NCI-H345 (cell line): ENCODE data around the gene SPAG6.
A peak's percentile ranks its signal among the peaks of the same experiment; 100 is the strongest.

ENCODE experiments used
- DNase-seq: peaks from one replicate; lab custom pipeline; 2025; lab: John Stamatoyannopoulos, UW

Gene SPAG6

DNA sequence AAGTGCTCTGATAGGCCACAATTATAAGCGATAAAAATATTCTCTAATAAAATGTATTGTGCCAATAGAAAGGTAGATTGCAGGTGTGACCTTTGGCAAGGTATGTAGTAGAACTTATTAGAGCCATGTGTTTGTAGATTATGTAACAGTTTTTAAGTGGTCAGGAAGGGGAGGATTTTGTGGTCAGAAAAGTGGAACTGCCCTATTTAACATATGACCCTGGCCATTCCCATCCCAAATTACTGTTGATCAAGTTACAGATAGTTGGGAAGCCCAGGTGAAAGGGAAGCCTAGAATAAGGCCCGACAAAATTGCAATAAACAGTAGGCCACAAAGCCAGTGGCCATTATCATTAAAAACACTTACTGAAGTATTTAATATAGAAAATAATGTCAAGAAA lies 89.2 kb downstream of the SPAG6 start:
- DNase-seq = no peak

DNA sequence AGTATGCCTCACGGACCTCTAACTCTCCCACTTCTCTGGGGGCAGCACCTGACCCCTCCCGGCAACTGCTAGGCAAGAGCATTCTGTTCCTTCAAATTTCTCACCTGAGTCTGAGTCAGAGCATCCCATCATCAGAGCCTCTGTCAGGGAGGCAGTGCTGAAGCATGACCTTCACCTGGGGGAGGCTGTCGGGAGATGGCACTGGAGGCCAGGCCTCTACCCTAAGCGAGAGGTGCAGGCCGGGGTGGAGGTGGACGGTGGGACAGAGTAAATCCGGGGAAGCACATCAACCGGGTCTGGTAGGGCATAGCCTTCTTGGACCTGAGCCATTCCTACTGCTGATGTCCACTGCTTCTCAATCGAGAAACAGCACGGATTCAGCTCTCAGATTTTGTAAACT lies 90.4 kb downstream of the SPAG6 start:
- no peak for DNase-seq

DNA sequence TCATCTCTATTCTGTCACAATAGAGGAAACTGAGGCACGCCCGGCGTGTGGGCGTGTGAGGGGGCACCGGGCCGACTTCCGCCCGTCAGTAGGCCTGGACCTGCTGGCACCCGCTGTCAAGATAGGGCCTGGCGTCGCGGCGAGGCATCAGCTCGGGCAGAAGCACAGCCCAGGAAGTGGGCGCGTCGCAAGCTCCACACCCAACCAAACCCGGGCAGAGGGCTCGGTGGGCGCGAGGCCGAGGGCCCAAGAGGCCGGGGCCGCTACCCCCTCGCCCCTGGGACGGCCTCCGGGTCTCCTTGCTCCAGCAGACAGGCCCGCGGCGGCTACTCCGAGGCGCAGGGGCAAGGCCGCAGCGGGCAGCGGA lies 91.2 kb downstream of the SPAG6 start:
- no peak for DNase-seq

DNA sequence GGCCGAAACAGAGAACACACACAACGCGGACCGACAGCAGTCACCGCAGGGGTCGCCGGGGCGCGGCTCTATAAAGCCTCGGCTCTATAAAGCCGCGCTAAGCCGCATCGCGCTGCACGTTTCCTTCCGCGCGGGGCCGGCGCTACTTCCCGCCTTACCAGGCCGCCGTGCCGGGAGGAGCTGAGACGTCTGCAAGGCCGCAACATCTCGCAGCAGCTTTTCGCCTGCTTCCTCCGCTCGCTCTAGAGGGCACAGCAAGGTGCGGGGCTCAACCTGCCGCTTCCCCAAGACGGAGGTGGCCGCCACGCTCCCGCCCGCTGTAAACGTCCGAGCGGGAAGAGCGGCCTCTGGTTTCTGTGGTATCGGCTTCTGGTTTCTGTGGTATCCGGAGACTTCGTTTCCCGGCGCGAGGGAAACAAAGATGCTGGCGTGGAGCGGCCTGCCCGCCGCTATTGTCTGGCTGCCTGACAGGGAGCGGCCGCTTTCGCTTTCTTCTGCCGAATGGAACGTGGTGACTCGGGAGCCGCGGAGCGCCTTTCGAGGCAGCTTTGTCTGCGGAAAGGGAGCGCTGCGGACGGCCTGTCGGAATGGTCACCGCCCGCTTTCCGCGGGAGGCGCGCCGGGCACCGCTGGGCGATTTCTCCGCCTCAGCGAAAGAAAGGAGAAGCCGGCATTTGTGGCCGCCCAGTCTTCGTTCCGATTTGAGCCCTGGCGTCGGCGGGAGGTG lies 91.8 kb downstream of the SPAG6 start:
- peak; percentile 60 for DNase-seq

DNA sequence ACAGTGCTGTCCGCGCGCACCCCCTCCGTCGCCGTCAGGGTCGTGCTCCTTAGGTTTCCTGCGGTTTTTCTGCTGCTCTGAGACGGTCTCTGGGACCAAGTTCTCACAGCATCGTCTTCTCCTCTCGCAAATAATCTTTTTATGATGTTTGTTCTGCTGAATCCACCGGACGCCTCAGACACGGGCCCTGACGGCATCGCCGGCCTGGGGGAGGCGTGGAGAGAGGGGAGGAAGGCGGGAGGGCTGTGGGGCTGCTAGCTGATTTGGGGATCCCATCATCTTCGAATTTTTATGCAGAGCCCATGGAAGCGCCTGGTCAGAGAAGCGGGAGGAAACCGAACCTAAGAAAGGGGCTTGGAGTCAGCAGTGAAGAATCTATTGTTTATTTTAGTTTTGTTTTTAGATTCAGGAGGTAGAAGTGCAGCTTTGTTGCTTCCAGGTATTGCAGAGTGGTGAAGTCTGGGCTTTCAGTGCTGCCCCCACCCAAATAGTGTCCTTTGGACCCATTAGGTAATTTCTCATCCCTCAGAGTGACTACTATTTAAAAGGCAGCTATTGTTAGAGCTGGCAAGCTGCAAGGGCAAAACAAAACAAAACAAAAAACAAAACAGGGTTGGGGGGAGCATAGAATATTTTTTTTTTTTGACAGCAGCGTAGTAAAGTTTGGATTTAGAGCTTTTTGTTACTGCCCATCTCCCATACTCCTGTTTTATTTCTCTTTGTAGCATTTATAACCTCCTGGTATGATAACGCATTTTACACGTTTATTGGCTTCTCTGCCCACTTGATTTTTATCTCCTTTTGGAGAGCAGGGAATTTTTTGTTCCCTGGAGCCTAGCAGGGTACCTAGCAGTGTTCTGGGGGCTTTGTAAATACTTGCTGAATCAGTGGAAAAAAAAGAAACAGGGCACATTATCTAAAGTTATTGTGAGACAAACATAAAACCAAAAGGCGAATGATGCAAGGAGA lies 92.6 kb downstream of the SPAG6 start:
- DNase-seq = no peak

DNA sequence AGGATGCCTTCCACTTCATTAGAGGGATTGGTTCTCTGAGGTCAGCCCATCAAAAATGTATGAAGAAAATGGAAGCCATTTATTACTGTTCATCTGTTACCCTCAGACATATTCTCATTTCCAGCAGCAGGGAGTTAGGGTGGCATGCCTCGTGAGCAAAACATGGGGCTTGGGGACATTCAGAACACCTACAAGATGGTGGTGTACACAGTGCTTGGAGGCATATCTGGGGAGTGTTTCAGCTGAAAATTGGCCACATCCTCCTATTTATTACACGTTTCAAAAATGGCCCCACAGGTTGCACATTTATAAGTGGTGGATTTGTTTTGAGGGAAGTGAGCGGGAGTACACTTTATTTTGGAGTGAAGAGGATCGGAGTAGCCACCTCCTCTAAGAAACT lies 93.4 kb downstream of the SPAG6 start:
- no peak for DNase-seq

DNA sequence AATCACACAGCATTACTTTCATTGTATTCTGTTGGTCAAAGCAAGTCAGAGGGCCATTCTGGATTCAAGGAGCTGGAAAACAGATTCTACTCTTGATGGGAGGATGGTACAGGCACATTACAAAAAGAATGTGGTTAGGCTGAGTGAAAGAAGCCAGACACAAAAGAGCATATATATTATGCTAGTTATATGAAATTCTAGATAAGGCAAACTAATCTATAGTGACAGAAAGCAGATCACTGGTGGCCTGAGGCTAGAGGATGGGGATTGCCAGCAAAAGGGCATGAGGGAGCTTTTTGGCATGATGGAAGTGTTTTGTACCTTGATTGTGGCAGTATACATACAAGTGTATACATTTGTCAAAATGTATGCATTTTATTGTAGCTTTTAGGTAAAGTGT lies 96.8 kb downstream of the SPAG6 start:
- no peak for DNase-seq

DNA sequence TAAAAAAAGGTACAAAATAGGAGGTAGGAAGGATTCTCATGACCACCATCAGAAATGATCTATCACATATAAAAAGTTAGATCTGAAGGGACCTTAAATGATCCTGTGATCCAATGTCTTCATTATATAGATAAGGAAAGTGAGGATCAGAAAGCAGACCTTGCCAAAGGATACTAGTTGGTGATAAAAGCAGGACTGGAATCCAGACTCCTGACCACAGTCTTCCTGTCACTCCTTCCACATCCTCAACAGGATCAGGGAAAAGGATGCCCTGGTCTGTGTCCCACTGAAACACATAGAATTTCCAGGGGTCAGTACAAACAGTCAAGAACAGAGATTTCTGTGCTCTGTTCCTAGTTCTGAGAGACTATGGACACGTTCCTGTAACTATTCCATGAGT lies 97.2 kb downstream of the SPAG6 start:
- DNase-seq = no peak

DNA sequence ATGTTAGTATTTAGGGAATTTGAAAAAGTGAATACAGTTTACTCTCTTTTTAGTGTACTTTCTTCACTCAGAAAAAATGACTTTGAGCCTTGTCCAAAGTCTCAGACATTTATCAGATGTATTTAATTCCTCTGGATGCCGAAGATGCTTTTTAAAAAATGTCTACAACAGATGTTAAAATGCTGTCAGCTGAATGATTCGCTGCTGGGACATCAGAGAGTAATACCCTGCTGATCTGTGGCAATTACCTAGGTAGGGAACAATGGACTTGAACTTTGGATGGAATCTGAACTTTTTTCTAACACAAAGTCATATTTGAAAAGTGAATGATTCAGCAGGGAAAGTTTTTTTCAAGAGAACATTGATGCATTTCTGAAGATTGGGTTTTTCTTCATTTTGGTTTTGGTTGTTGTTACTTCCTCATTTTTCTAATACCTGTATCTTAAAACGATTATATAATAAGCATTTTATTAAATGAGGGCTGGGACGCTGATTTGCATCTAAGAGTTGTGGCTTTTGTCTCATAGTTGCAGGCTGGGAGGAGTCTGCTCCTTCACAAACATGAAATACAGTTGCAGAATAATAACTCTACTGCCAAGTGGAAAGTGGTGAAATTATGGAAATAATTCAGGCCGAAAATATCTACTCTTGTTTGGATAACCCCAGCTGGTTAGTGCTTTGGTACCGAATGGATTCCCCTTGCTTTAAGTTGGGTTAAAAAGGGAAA lies 98.0 kb downstream of the SPAG6 start:
- no peak for DNase-seq

DNA sequence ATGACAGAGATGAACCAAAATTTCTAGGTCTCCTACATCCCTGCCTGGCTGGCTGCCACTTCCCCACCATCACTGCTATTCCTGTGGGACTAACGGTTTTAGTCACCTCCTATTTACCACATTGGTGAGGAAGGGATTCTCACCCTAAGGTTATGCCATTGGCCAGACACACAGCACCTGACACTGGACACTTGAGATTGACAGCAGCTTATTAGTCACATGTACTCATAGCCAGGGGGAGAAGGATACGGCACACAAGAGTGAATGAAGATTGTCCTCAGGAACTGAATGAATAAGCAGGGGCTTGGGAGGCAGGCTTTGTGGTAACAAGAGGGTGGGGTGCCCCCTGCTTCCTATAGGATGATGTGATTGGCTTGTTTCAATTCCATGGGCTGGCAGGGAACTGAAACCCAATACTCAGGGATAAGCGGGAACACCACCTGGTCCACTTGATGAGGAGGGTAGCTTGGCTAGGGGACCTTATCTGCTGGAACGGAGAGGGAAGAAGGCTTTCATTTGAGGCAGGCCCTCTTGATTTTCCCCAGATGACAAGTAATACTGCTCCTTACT lies 99.0 kb downstream of the SPAG6 start:
- DNase-seq = no peak

DNA sequence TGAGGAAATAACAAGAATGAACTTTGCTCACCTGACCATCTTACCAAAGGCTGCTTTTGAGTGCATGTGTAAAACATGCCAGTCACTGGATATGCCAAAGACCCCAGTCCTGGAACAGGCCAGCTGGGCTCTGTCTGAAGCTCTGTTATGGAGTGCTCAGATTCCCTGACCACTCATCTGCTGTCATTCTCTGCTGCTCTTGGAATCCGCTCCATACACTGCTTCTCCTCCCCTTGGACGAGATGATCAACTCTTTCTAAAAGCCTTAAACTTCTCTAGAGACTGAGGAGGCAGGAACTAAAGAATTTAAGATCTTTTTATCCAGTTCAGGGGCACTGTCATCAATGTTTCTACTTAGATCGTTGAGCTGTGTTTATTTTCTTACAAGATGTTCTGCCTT lies 100.2 kb downstream of the SPAG6 start:
- DNase-seq = no peak

DNA sequence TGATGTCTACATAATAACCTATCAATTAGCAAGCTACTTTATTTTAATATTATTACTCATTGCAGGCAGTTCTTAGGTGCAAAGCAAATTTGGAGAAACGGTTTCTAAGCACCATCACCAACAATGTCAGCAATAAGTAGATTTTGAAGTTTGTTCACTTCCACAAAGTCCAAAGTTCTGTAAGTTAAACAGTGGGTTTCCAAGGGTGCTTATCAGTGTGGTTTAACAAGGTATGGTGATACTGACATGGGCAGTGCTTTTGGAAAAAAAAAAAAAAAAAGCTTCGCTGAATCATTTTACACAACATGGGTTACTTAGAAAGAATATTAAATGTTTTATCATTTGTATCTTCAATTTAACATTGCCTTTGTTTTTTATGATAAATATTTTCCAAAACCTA lies 101.8 kb downstream of the SPAG6 start:
- DNase-seq = no peak

DNA sequence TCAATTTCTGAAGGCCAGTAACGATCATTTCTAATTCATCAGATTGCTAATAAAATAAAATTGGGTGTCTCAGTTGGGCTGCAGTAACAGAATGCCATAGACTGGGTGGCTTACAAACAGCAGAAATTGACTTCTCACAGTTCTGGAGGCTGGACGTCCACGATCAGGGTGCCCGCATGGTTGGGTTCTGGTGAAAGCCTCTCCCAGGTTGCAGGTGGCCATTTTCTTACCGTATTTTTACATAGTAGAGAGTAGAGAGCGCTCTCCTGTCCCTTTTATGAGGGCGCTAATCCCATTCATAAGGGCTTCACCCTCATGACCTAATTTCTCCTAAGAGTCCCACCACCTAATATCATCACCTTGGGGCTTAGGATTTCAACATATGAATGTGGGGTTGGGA lies 106.0 kb downstream of the SPAG6 start:
- DNase-seq = no peak

DNA sequence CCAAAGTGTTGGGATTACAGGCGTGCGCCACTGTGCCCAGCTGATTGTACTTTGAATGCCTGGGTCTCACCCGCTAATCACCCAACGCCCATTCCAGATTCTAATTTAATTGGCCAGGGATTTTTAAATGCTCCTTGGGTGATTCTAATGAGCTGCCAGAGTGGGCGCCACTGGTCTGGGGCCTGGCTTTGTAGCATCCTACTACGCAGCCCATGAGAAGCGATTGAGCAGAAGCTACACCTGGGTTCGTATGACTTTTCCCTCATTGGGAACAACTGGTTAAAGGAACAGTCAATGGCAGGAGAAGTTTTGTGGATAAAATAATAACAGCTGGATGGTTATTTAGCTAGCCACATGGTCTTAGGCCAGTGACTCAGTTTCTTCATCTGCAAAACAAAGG lies 108.0 kb downstream of the SPAG6 start:
- no peak for DNase-seq

DNA sequence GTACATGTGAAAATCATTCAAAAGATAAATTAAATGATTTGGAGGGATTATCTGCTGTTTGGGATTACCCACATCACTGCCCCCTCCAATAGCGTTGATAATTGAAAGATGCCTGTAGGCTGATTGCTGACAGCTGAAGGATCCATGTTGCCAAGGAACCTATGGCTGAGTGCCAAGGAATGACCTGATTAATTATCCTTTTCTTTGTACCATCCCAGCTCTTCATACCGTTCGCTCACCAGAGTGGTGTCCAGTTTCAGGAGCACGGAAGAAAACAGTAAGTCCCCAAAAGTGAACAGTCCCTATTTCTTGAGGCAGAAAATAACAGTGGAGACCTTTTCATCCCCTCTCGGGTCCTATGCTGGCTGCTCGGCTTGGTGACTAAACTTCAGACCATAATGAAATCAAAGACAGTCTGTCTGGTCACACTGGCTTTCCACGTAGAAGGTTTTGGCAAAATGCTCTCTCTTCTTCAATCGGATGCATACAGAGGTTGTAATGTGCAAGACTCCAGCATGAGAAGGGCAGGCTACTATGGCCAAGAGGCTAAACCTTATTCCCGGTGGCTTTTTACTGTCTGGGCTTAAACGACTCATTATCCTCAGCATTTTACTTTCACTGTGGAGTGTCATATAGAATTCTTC lies 108.8 kb downstream of the SPAG6 start:
- DNase-seq = peak; percentile 74

DNA sequence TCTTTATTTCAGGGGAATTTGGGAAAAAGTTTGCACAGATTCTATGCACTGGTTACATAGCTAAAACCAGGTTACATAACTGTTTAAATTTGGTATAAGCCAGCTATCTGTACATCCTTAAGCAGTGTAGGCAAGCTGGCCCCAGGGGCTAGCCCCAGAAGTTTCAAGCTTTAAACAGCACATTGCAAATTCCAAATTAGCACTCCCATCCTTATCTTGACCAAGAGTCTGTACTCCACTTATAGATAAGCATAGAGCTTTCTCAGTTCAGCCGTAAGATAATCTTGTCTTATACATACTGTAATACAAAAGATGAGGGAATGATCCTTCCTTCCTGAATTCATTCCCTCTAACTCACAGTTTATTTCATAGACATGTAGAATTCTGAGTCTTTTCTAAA lies 109.3 kb downstream of the SPAG6 start:
- no peak for DNase-seq

DNA sequence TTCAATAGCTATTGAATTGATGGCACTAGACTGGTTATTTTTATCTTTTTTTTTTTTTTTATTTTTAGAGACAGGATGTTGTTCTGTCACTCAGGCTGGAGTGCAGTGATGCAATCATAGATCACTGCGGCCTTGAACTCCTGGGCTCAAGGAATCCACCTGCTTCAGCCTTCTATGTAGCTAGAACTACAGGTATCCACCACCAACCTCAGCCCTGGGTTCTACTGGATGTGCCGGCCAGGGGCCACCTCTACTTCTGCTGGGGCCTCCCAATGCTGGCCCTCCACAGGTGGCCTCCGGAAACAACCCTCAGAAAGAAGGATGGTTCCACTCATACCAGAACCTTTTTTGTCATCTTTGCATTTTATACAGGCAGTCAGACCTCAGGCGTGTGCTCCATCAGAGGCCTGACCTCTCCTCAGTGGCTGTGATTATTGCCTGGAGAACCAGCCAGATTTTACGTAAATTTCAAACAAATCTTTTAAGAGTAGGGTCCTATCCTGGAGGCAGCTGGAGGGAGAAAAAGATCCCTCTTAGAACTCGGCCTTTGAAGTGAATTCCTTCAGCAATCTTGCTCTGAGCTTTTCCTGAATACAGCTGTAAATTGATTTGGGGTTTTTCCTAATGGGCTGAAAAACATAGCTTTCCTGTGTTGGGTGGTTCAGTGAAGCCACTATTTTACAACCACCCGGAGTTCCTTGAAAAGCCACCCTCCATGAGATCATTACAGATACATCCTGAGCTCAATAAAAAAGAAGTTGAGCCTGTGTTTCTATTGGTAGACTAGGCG lies 110.0 kb downstream of the SPAG6 start:
- no peak for DNase-seq

DNA sequence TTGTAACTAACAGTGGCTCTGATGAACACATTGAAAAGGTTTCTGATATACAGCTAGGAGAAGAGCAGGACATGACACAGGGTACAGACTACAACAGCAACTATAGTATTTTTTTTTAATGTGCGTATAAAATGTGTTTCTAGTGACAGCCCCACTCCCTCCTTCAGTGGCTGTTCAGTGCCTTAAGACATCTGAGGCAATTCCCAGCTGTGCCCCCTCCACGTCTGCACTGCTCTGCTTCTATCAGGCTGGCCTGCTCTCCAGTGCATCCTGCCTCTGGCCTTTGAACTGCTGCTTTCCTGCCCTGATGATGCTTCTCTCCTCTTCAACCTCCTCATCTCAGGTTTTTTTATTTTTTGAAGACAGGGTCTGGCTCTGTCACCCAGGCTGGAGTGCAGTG lies 111.2 kb downstream of the SPAG6 start:
- DNase-seq = no peak

DNA sequence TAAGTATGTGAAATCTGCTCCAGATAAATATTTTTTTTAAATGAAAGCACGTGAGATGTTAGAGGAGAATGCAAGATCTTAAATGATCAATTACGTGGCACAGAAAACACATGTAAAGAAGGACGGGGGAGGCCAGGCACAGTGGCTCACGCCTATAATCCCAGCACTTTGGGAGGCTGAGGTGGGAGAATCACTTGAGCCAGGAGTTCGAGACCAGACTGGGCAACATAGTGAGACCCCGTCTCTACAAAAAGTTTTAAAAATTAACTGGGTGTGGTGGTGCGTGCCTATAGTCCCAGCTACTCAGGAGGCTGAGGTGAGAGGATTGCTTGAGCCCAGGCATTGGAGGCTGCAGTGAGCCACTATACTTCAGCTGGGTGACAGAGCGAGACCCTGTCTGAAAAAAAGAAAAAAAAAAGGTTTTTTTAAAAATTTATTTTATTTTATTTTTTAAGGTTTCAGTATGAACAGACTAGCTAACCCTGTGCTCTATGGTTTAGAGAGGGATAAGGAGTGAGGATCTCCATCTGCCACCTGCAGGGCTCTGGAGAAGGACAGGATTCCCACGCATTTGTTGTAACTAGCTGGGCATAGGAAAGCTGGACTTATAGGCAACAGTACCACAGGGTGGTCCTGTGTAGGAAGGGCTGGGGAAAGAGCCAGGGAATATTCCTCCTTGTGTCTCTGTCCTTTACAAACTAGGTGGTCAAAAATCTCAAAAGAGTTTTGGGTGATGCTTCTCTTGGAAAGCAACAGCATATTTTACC lies 113.2 kb downstream of the SPAG6 start:
- DNase-seq = no peak

DNA sequence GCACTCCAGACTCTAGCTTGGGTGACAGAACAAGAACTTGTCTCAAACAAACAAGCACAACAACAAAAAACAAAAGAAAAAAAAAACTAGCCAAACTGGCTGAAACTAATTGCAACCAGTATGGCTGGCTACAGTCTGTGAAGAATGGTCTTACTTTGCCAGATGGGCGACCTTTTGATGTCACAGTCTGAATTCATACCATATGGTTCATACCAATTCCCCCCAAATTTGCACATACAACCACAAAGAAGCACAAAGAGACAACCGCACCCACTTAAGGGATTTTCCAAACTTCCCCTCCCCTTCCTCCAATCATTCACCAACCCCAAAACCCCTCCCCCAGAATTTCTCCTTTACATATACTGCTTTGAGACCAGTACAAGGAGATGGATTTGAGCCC lies 114.2 kb downstream of the SPAG6 start:
- no peak for DNase-seq
